Fibroblast of skin of left biceps (primary cell): ENCODE results near the gene GJA9.

Experiments
- DNase-seq, 2 experiments: peaks; one replicate each; pipeline ENCODE4 v3.0.0-alpha.2; 2013; ENCODE audit warnings: low read depth in 2 of 2

GJA9 gene

DNA sequence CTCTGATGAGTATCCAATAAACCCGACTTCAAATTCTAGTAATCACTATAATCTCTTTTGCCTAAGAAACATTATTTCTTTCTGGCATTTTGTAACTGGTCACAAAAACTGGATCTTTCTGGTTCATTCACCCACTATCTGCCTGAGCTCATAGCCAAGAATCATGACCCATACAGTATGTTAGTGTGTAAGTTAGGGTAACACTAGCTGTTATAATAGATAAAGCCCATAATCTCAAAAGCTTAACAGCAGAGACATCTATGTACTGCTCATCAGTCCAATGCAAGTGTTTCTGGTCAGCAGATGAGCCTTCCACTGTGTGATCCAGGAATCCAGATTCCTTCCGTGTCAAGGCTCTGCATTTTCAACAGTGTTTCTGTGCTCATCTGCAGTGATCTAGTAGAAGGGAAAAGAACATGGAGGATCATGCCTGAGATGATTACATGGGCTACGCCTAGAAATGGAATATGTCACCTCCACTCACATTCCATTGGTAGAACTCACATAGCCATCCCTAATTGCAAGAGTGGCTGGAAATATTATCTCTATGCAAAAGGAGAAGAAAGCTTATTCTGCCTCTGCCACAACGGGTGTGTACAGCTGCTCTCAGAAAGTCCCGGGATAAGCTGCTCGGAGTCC lies 49.5 kb downstream of the GJA9 start:
- DNase-seq = no peak

DNA sequence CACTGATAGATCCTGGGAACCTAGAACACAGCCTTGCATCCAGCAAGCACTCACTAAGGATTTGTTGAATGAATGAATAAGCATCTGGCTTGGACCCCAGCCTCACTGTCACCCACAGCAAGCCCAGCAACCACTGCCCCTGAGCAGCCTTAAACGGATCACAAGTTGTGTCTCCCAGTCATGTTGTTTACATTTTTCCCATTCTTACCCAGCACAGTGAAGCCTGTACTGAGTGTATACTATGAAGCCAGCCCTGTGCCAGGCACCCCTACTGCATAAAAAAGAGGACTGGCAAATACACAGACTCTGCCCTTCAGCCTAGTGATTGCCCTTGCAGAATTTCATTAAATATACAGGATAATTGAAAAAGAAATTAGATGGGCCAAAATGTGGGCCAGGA lies 52.0 kb downstream of the GJA9 start:
- DNase-seq = no peak

DNA sequence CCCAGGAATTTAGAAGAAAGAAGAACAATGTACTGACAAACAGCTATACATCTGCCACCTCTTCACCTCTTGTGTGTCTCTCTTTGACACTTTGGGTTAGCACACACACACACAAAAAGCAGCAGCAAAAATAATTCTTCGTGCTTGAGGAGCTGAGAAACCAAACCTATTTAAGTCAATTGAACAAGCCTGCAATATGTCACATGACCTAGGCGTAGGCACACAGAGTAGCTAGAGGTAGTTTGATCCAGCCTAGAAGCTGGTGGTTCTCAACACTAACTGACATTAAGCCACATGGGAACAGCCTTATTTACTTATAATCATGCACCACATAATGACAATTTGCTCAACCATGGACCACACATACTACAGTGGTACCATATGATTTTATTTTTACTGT lies 54.1 kb downstream of the GJA9 start:
- no peak for DNase-seq

DNA sequence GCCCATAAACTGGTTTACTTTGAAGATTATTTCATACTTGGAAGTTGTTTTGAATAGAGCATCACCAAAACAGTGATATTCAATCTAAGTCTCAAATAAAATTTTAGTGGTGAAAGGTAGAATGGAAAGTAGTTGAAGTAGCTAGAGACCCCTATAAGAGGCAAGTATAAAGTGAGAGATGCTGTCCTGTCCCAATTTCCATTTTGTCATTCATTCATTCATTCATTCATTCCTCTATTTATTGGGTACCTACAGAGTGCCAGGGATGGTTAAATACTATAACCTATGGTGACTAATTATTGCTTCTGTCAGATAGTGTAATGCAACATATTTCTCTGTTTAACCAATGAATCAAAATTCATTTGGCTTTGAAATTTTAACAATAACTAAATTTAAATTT lies 54.5 kb downstream of the GJA9 start:
- DNase-seq = no peak

DNA sequence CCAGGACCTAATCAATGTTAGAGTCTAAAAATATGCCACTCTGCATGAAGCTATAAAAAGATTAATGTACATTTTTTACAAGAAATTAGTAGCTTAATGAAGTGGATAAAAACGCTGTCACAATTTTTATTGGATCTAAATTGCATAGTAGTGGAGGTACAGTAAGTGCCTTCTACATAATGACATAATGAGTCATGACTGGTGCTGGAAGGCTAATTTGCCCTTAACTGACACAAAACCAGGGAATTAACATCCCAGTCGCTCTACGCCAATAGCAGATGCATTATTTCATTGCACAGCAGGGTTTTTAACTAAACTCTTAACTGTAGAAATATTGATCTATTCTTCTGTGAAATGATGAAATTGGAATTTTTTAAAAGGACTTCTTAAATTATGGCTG lies 55.1 kb downstream of the GJA9 start:
- DNase-seq = no peak
